Erythroblast (primary cell): ENCODE measurements around the gene TP53I3.

Source experiments
- GATA1 ChIP-seq: IDR thresholded peaks from 2 replicates; pipeline ENCODE4 v1.6.1; 2011; ENCODE audit warnings: low read depth, mild to moderate bottlenecking, control low read depth, low read length, moderate library complexity
- POLR2A ChIP-seq: IDR thresholded peaks from 2 replicates; pipeline ENCODE4 v1.6.1; 2011; ENCODE audit warnings: mild to moderate bottlenecking, low read length

DNA sequence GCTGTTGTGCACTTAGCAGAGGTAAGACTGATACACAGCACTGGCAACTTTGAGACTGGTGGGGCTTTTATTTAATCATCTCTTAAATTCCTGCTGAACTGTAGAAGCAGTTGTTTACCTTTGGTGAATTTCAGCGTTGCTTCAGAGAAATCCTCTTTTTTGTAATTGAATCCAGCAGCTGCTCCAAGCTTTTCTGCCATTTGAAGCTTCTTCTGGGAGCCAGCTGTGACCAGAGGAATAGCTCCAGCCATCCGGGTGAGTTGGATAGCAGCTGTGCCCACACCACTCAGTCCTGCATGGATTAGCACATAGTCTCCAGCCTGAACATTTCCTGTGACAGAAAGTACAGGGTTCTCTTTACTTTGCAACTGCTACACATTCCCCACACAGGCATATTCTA lies 3.9 kb downstream of the TP53I3 start:
- TF ChIP-seq POLR2A (no peak), GATA1 (no peak)
